Loucy (cell line): ENCODE data around the gene SMOC2.

ENCODE experiments used
- H2AFZ ChIP-seq: fragments of 200-600 bp; sonication (generic); 2 replicates; pipeline ENCODE4 v1.6.0; 2016; ENCODE audit warnings: antibody characterized with exemption, mild to moderate bottlenecking, low read length, moderate library complexity
- H3F3A ChIP-seq: fragments of 200-600 bp; 2 replicates; pipeline ENCODE4 v1.6.0; 2016; ENCODE audit warnings: antibody characterized with exemption, low read depth, mild to moderate bottlenecking
- H3K27me3 ChIP-seq: fragments of 200-600 bp; sonication (generic); 2 replicates; pipeline ENCODE4 v1.6.1; 2014; ENCODE audit warnings: low read length, mild to moderate bottlenecking; ENCODE audit not compliant: insufficient read depth, poor library complexity, severe bottlenecking
- H3K36me3 ChIP-seq: fragments of 200-600 bp; sonication (generic); 2 replicates; pipeline ENCODE4 v1.6.1; 2016; ENCODE audit warnings: low read length; ENCODE audit not compliant: insufficient read depth
- H3K4me1 ChIP-seq: fragments of 200-600 bp; sonication (generic); 2 replicates; pipeline ENCODE4 v1.5.1; 2014; ENCODE audit warnings: low read length, mild to moderate bottlenecking; ENCODE audit not compliant: insufficient read depth, poor library complexity, severe bottlenecking
- H3K4me2 ChIP-seq: fragments of 200-600 bp; sonication (generic); 2 replicates; pipeline ENCODE4 v1.6.0; 2014; ENCODE audit warnings: antibody characterized with exemption, low read length, low read depth, mild to moderate bottlenecking; ENCODE audit not compliant: poor library complexity, severe bottlenecking
- H3K4me3 ChIP-seq: fragments of 200-600 bp; sonication (generic); 2 replicates; pipeline ENCODE4 v1.5.1; 2014; ENCODE audit warnings: low read length, mild to moderate bottlenecking, mixed read lengths; ENCODE audit not compliant: poor library complexity, severe bottlenecking
- H3K79me2 ChIP-seq: fragments of 200-600 bp; sonication (generic); 2 replicates; pipeline ENCODE4 v1.6.1; 2014; ENCODE audit warnings: low read length; ENCODE audit not compliant: insufficient read depth
- H3K9ac ChIP-seq: fragments of 200-600 bp; sonication (generic); 2 replicates; pipeline ENCODE4 v1.6.0; 2014; ENCODE audit warnings: mild to moderate bottlenecking, low read depth, low read length, moderate library complexity; ENCODE audit not compliant: poor library complexity, severe bottlenecking
- H3K9me2 ChIP-seq: fragments of 200-600 bp; sonication (generic); replicated peaks from 2 replicates; pipeline ENCODE4 v1.6.1; 2016; ENCODE audit warnings: low read depth, low read length, mixed read lengths
- H3K9me3 ChIP-seq: fragments of 200-600 bp; sonication (generic); 2 replicates; pipeline ENCODE4 v1.6.1; 2014; ENCODE audit warnings: mild to moderate bottlenecking, antibody characterized with exemption, low read length, low read depth; ENCODE audit not compliant: insufficient read depth
- H4K20me1 ChIP-seq: fragments of 200-600 bp; sonication (generic); 2 replicates; pipeline ENCODE4 v1.6.0; 2014; ENCODE audit warnings: antibody characterized with exemption, low read length, mild to moderate bottlenecking; ENCODE audit not compliant: insufficient read depth, poor library complexity, severe bottlenecking
- CTCF ChIP-seq: fragments of 200-600 bp; sonication (generic); conservative IDR thresholded peaks from 2 replicates; pipeline ENCODE4 v1.5.1; 2014; ENCODE audit warnings: mild to moderate bottlenecking, antibody characterized with exemption, low read length
- EZH2phosphoT487 ChIP-seq: fragments of 200-600 bp; IDR thresholded peaks from 2 replicates; pipeline ENCODE4 v1.6.1; 2018; ENCODE audit warnings: antibody characterized with exemption, mild to moderate bottlenecking, moderate library complexity, borderline replicate concordance

SMOC2 gene

GRCh38 chr6:168600381-168600780, 159.4 kb downstream of the SMOC2 start:
- TF ChIP-seq CTCF (no peak), EZH2phosphoT487 (no peak)
- no peaks in the 10 kb centered on the region for H3K9me2 ChIP-seq
- H3K27me3 ChIP-seq = no peaks in the 10 kb centered on the region
- H2AFZ ChIP-seq = no peak overlapping the region
- peaks cover 21% of the 10 kb centered on the region; the same call in 1 of the 2 replicates for H3K9me3 ChIP-seq
- H3K4me3 ChIP-seq = no peak overlapping the region
- H3F3A ChIP-seq = no peaks in the 10 kb centered on the region
- no peak overlapping the region for H3K4me2 ChIP-seq
- no peaks in the 10 kb centered on the region for H3K79me2 ChIP-seq
- H4K20me1 ChIP-seq = no peaks in the 10 kb centered on the region
- no peak overlapping the region for H3K9ac ChIP-seq
- no peaks in the 10 kb centered on the region for H3K36me3 ChIP-seq
- no peaks in the 10 kb centered on the region for H3K4me1 ChIP-seq

GRCh38 chr6:168601111-168601510, 160.1 kb downstream of the SMOC2 start:
- Histone ChIP-seq H3F3A (no peaks in the 10 kb centered on the region), H3K9me3 (peaks cover 19% of the 10 kb centered on the region; the same call in 1 of the 2 replicates), H3K79me2 (no peaks in the 10 kb centered on the region), H2AFZ (no peak overlapping the region), H3K27me3 (no peaks in the 10 kb centered on the region), H3K4me1 (no peaks in the 10 kb centered on the region), H4K20me1 (no peaks in the 10 kb centered on the region), H3K4me3 (no peak overlapping the region), H3K9ac (no peak overlapping the region), H3K36me3 (no peaks in the 10 kb centered on the region), H3K9me2 (no peaks in the 10 kb centered on the region), H3K4me2 (no peak overlapping the region)
- TF ChIP-seq EZH2phosphoT487 (no peak), CTCF (no peak)

GRCh38 chr6:168601546-168601945, 160.6 kb downstream of the SMOC2 start:
- no peaks in the 10 kb centered on the region for H3K4me1 ChIP-seq
- no peak overlapping the region for H3K4me3 ChIP-seq
- H3F3A ChIP-seq = no peaks in the 10 kb centered on the region
- no peaks in the 10 kb centered on the region for H4K20me1 ChIP-seq
- H3K9me2 ChIP-seq = no peaks in the 10 kb centered on the region
- H3K9me3 ChIP-seq = peaks cover 19% of the 10 kb centered on the region; the same call in 1 of the 2 replicates
- no peaks in the 10 kb centered on the region for H3K36me3 ChIP-seq
- no peak overlapping the region for H3K4me2 ChIP-seq
- TF ChIP-seq EZH2phosphoT487 = no peak
- TF ChIP-seq CTCF = no peak
- no peak overlapping the region for H2AFZ ChIP-seq
- no peaks in the 10 kb centered on the region for H3K79me2 ChIP-seq
- no peak overlapping the region for H3K9ac ChIP-seq
- no peaks in the 10 kb centered on the region for H3K27me3 ChIP-seq
